H1 (cell line): ENCODE data around the gene PHC2. TPM values are rescaled to one million over a fixed set of nuclear protein-coding genes. Genes with fewer than 3 reads are reported as not detected.

ENCODE experiments used
- CTCF ChIA-PET: fragments of 300-600 bp; sonication (Branson Sonifier 250); formaldehyde crosslinking; loops from one replicate; lab custom pipeline; 2021; ENCODE audit not compliant: partially characterized antibody; lab: Charles Lee
- POLR2A ChIA-PET: fragments of 300-600 bp; sonication (Branson Sonifier 250); formaldehyde crosslinking; loops from one replicate; lab custom pipeline; 2021; ENCODE audit warnings: inconsistent platforms; ENCODE audit not compliant: partially characterized antibody; lab: Charles Lee
- DNase-seq, 2 experiments: peaks; one replicate each; pipeline versions ENCODE4 v3.0.0 to v3.0.0-alpha.2; 2010 to 2022; ENCODE audit warnings: low spot score in 2 of 2, low read depth in 1 of 2, mixed read lengths in 1 of 2
- FAIRE-seq: peaks from 2 replicates; lab custom pipeline; 2011; peaks lifted over from hg19 to GRCh38; lab: Jason Lieb, UNC
- H2AFZ ChIP-seq: 2 replicates; pipeline ENCODE4 v1.8.1; 2012; ENCODE audit warnings: low read length, inconsistent platforms
- H2AK5ac ChIP-seq: 2 replicates; pipeline ENCODE4 v1.6.1; 2013; ENCODE audit warnings: low read depth, low read length
- H2BK120ac ChIP-seq: replicated peaks from 2 replicates; pipeline ENCODE3; 2013; ENCODE audit warnings: low read depth, low read length, inconsistent platforms
- H2BK12ac ChIP-seq: 2 replicates; pipeline ENCODE4 v1.6.1; 2013; ENCODE audit warnings: low read depth, low read length
- H2BK15ac ChIP-seq: 2 replicates; pipeline ENCODE4 v1.6.1; 2013; ENCODE audit warnings: low read length
- H2BK20ac ChIP-seq: 2 replicates; pipeline ENCODE4 v1.6.1; 2013; ENCODE audit warnings: low read length
- H2BK5ac ChIP-seq: 2 replicates; pipeline ENCODE4 v1.6.1; 2013; ENCODE audit warnings: low read depth, low read length
- H3K14ac ChIP-seq: 2 replicates; pipeline ENCODE4 v1.6.1; 2013; ENCODE audit warnings: inconsistent platforms; ENCODE audit not compliant: insufficient read length
- H3K18ac ChIP-seq: 2 replicates; pipeline ENCODE4 v1.6.1; 2013; ENCODE audit warnings: low read length; ENCODE audit errors: extremely low read depth
- H3K23ac ChIP-seq: 2 replicates; pipeline ENCODE4 v1.6.1; 2013; ENCODE audit warnings: inconsistent platforms; ENCODE audit not compliant: insufficient read length
- H3K23me2 ChIP-seq: 2 replicates; pipeline ENCODE4 v1.6.1; 2013; ENCODE audit warnings: low read depth, low read length
- H3K27ac ChIP-seq: 2 replicates; pipeline ENCODE4 v1.6.1; 2011; ENCODE audit warnings: low read depth, low read length, inconsistent platforms
- H3K27me3 ChIP-seq, 4 experiments: replicated peaks in 1 of 4; 1 replicate in 1 of 4; 2 replicates in 3 of 4; pipeline versions ENCODE4 v1.6.1 to v1.8.1; 2011 to 2013; ENCODE audit warnings: low read length in 3 of 4, mild to moderate bottlenecking in 3 of 4, inconsistent platforms in 2 of 4, mixed read lengths in 2 of 4, moderate library complexity in 1 of 4; ENCODE audit not compliant: control insufficient read depth in 3 of 4, insufficient read depth in 3 of 4; ENCODE audit errors: extremely low read depth in 1 of 4
- H3K36me3 ChIP-seq, 4 experiments: 2 replicates each; pipeline versions ENCODE4 v1.6.1 to v1.8.1; 2011 to 2013; ENCODE audit warnings: mild to moderate bottlenecking in 4 of 4, low read length in 3 of 4, moderate library complexity in 2 of 4, control low read depth in 1 of 4, inconsistent platforms in 1 of 4; ENCODE audit not compliant: insufficient read depth in 4 of 4, control insufficient read depth in 2 of 4
- H3K4ac ChIP-seq: replicated peaks from 2 replicates; pipeline ENCODE3; 2013; ENCODE audit warnings: low read length, low read depth, mixed read lengths, inconsistent platforms; ENCODE audit not compliant: insufficient read length
- H3K4me1 ChIP-seq, 4 experiments: replicated peaks in 1 of 4; 1 replicate in 1 of 4; 2 replicates in 3 of 4; pipeline versions ENCODE4 v1.6.1 to v1.8.1; 2011 to 2013; ENCODE audit warnings: low read length in 3 of 4, inconsistent platforms in 2 of 4, mixed read lengths in 1 of 4; ENCODE audit not compliant: insufficient read depth in 4 of 4, control insufficient read depth in 3 of 4
- H3K4me2 ChIP-seq, 2 experiments: 2 replicates each; pipeline versions ENCODE4 v1.6.1 to v1.8.1; 2011 to 2013; ENCODE audit warnings: low read depth in 2 of 2, low read length in 2 of 2, control low read depth in 1 of 2, inconsistent platforms in 1 of 2, mild to moderate bottlenecking in 1 of 2; ENCODE audit not compliant: insufficient read depth in 1 of 2
- H3K4me3 ChIP-seq, 4 experiments: fragments of 200-600, 300-600 bp in 1 of 4; sonication (generic), shearing (Covaris generic), sonication (Bioruptor Twin) in 1 of 4; 2 replicates each; pipeline versions ENCODE4 v1.5.1 to v1.8.1; 2011 to 2016; ENCODE audit warnings: low read length in 4 of 4, low read depth in 3 of 4, control low read depth in 2 of 4, inconsistent platforms in 2 of 4, mild to moderate bottlenecking in 2 of 4, mixed read lengths in 1 of 4, moderate library complexity in 1 of 4; ENCODE audit not compliant: insufficient read depth in 2 of 4; ENCODE audit errors: extremely low read depth in 1 of 4
- H3K56ac ChIP-seq: replicated peaks from 2 replicates; pipeline ENCODE3; 2013; ENCODE audit warnings: low read depth, mild to moderate bottlenecking, mixed read lengths, low read length, inconsistent platforms; ENCODE audit not compliant: insufficient read length
- H3K79me1 ChIP-seq: 2 replicates; pipeline ENCODE4 v1.6.1; 2013; ENCODE audit warnings: low read depth, low read length, control low read depth
- H3K79me2 ChIP-seq, 2 experiments: 2 replicates each; pipeline versions ENCODE4 v1.6.1 to v1.8.1; 2012 to 2013; ENCODE audit warnings: low read length in 2 of 2, mild to moderate bottlenecking in 2 of 2, inconsistent platforms in 1 of 2; ENCODE audit not compliant: insufficient read depth in 2 of 2, control insufficient read depth in 1 of 2
- H3K9ac ChIP-seq, 4 experiments: replicated peaks in 1 of 4; 1 replicate in 1 of 4; 2 replicates in 3 of 4; pipeline versions ENCODE4 v1.6.1 to v1.8.1; 2011 to 2013; ENCODE audit warnings: low read depth in 3 of 4, low read length in 3 of 4, control low read depth in 2 of 4, mild to moderate bottlenecking in 2 of 4, moderate library complexity in 2 of 4, inconsistent platforms in 1 of 4; ENCODE audit errors: extremely low read depth in 1 of 4
- H3K9me3 ChIP-seq, 2 experiments: 2 replicates each; pipeline versions ENCODE4 v1.6.1 to v1.8.1; 2012 to 2013; ENCODE audit warnings: mild to moderate bottlenecking in 2 of 2, moderate library complexity in 2 of 2, control low read depth in 1 of 2, inconsistent platforms in 1 of 2, low read depth in 1 of 2, low read length in 1 of 2, mixed read lengths in 1 of 2; ENCODE audit not compliant: insufficient read depth in 2 of 2
- H4K20me1 ChIP-seq, 2 experiments: replicated peaks in 1 of 2; 2 replicates each; pipeline versions ENCODE3 to v1.8.1; 2011 to 2013; ENCODE audit warnings: inconsistent platforms in 2 of 2, low read length in 2 of 2, mild to moderate bottlenecking in 1 of 2; ENCODE audit not compliant: insufficient read depth in 2 of 2, control insufficient read depth in 1 of 2
- H4K5ac ChIP-seq: 2 replicates; pipeline ENCODE4 v1.6.1; 2013; ENCODE audit warnings: low read length, low read depth, mixed read lengths, inconsistent platforms; ENCODE audit not compliant: insufficient read length
- H4K8ac ChIP-seq: 2 replicates; pipeline ENCODE4 v1.8.0; 2013; ENCODE audit warnings: mild to moderate bottlenecking, moderate library complexity, low read length, inconsistent platforms; ENCODE audit not compliant: insufficient read depth; ENCODE audit errors: extremely low read depth
- H4K91ac ChIP-seq: replicated peaks from 2 replicates; pipeline ENCODE3; 2013; ENCODE audit warnings: low read length, mixed read lengths, inconsistent platforms; ENCODE audit not compliant: insufficient read length
- ASH2L ChIP-seq: fragments of 200-600, 300-600 bp; sonication (generic); IDR thresholded peaks from one replicate; pipeline ENCODE4 v1.7.1; 2017; ENCODE audit warnings: low read length
- BACH1 ChIP-seq: IDR thresholded peaks from 2 replicates; pipeline ENCODE4 v1.6.1; 2012; ENCODE audit warnings: low read length, improper control_type of control experiment
- CBX5 ChIP-seq: fragments of 300-800, 300-1000 bp; sonication (generic); IDR thresholded peaks from 2 replicates; pipeline ENCODE4 v1.7.1; 2016; ENCODE audit warnings: antibody characterized with exemption, low read length, low read depth
- CREB1 ChIP-seq: IDR thresholded peaks from 2 replicates; pipeline ENCODE4 v1.6.1; 2012; ENCODE audit warnings: inconsistent platforms
- FOSL1 ChIP-seq: IDR thresholded peaks from 2 replicates; pipeline ENCODE4 v1.6.1; 2011; ENCODE audit warnings: mild to moderate bottlenecking, low read depth, low read length, moderate library complexity; ENCODE audit not compliant: insufficient read depth
- GTF2F1 ChIP-seq: IDR thresholded peaks from 2 replicates; pipeline ENCODE4 v1.6.1; 2012; ENCODE audit warnings: low read depth, low read length, improper control_type of control experiment, borderline replicate concordance
- KDM1A ChIP-seq: fragments of 200-600, 300-600 bp; sonication (generic); IDR thresholded peaks from 2 replicates; pipeline ENCODE4 v1.7.1; 2016; ENCODE audit warnings: mild to moderate bottlenecking, low read length, borderline replicate concordance
- PHF8 ChIP-seq: fragments of 200-600 bp; sonication (generic); conservative IDR thresholded peaks from 2 replicates; pipeline ENCODE4 v1.7.1; 2012; ENCODE audit warnings: low read depth, mild to moderate bottlenecking, inconsistent platforms, low read length, moderate library complexity
- POU5F1 ChIP-seq: IDR thresholded peaks from 2 replicates; pipeline ENCODE4 v1.6.1; 2011; ENCODE audit warnings: low read depth, mild to moderate bottlenecking, low read length, moderate library complexity
- RAD21 ChIP-seq, 2 experiments: IDR thresholded peaks in 1 of 2; conservative IDR thresholded peaks in 1 of 2; 2 replicates each; pipeline ENCODE4 v1.6.1; 2011; ENCODE audit warnings: low read depth in 2 of 2, low read length in 2 of 2, improper control_type of control experiment in 1 of 2, inconsistent platforms in 1 of 2, mild to moderate bottlenecking in 1 of 2, moderate library complexity in 1 of 2
- SIRT6 ChIP-seq: IDR thresholded peaks from one replicate; pipeline ENCODE4 v1.7.1; 2012; ENCODE audit warnings: low read length, inconsistent platforms
- SIX5 ChIP-seq: IDR thresholded peaks from 2 replicates; pipeline ENCODE4 v1.6.1; 2011; ENCODE audit warnings: mild to moderate bottlenecking, low read depth, low read length
- SP1 ChIP-seq: IDR thresholded peaks from 2 replicates; pipeline ENCODE4 v1.6.1; 2011; ENCODE audit warnings: low read depth, low read length
- SP2 ChIP-seq: IDR thresholded peaks from 2 replicates; pipeline ENCODE4 v1.6.1; 2012; ENCODE audit warnings: mild to moderate bottlenecking, low read length, inconsistent platforms
- SRF ChIP-seq: IDR thresholded peaks from 2 replicates; pipeline ENCODE4 v1.6.1; 2011; ENCODE audit warnings: mild to moderate bottlenecking, low read depth, low read length, moderate library complexity
- ZNF274 ChIP-seq: IDR thresholded peaks from 2 replicates; pipeline ENCODE4 v1.7.0; 2012; ENCODE audit warnings: low read length, borderline replicate concordance; ENCODE audit errors: extremely low read depth
- WGBS, 2 experiments: shearing (Covaris generic) in 1 of 2; methylation state at CpG; one replicate each; pipeline versions ENCODE4 v1.1.6 to v1.1.7; 2013 to 2015; ENCODE audit warnings: low lambda C conversion rate in 2 of 2, mixed read lengths in 2 of 2, inconsistent platforms in 1 of 2, low coverage in 1 of 2, missing lambda C conversion rate in 1 of 2; ENCODE audit not compliant: insufficient replicate concordance in 2 of 2, insufficient coverage in 1 of 2, insufficient read length in 1 of 2; ENCODE audit errors: extremely low coverage in 1 of 2, missing lambda C conversion rate in 1 of 2; 5-methylcytosine and 5-hydroxymethylcytosine counted together
- polyA plus RNA-seq, 7 experiments: library from polyadenylated mRNA; depleted of rRNA in 3 of 7; stranded (reverse) in 5 of 7; unstranded in 2 of 7; fragments of >200 nt in 5 of 7; fragments of 200-250 nt in 2 of 7; gene quantifications; 1 replicate in 5 of 7; 2 replicates in 1 of 7; 4 replicates in 1 of 7; pipeline versions ENCODE4 v1.2.1 to v1.2.3, GENCODE V29; 2011 to 2013; ENCODE audit warnings: missing spikeins in 2 of 7, mixed read lengths in 2 of 7
- total RNA-seq: library from RNA; stranded (reverse); fragmentation: NEBNext Ultra II Directional; extraction: Animal tissue kit (Norgen Biotek cat#: 25700); gene quantifications from 2 replicates; pipeline ENCODE4 v1.2.1, GENCODE V29; 2021

Gene PHC2
- total and polyA plus RNA-seq, 2 of the 8 experiments (the other 6 are each of a cell fraction or from before 2014, with no cell fraction given): 5.6 to 14.2 TPM

- ChIA-PET POLR2A (interaction anchor here (0.6 kb wide), 1 partner anchor 213 kb away, joined by 3 read pairs; no protein-coding TSS in a partner anchor), CTCF (interaction anchor here (0.9 kb wide), 1 partner anchor 63 kb away, joined by 3 read pairs; no protein-coding TSS in a partner anchor)
- no peak overlapping the region for H4K5ac ChIP-seq
- no peak overlapping the region for H3K9ac ChIP-seq
- no peak overlapping the region for H3K56ac ChIP-seq
- H3K27me3 ChIP-seq: no peaks in the 10 kb centered on the region
- H3K14ac ChIP-seq: no peak overlapping the region
- 87% methylated on average over 2 of the region's 2 CpGs; no CpG with 5 or more reads in 1 of the 2 experiments for WGBS, 2 experiments
- H3K27ac ChIP-seq: no peak overlapping the region
- H3K23ac ChIP-seq: no peak overlapping the region
- no peak overlapping the region for H2BK15ac ChIP-seq
- H4K91ac ChIP-seq: no peak overlapping the region
- no peak overlapping the region for H2BK12ac ChIP-seq
- H2BK120ac ChIP-seq: no peak overlapping the region
- H3K9me3 ChIP-seq: no peaks in the 10 kb centered on the region
- no peak for FAIRE-seq
- no peaks in the 10 kb centered on the region; a peak in 1 of 7 replicates for H3K4me1 ChIP-seq
- H3K4me2 ChIP-seq: no peak overlapping the region
- H3K4ac ChIP-seq: no peak overlapping the region
- H2BK20ac ChIP-seq: no peak overlapping the region
- no peak for DNase-seq
- no peaks in the 10 kb centered on the region for H3K79me1 ChIP-seq
- no peak overlapping the region for H3K18ac ChIP-seq
- H3K4me3 ChIP-seq: no peak overlapping the region
- no peak overlapping the region for H2BK5ac ChIP-seq
- no peaks in the 10 kb centered on the region for H3K36me3 ChIP-seq
- no peak overlapping the region for H2AFZ ChIP-seq
- H3K23me2 ChIP-seq: no peaks in the 10 kb centered on the region
- no peaks in the 10 kb centered on the region for H3K79me2 ChIP-seq
- H2AK5ac ChIP-seq: no peak overlapping the region
- H4K8ac ChIP-seq: no peak overlapping the region
- no peaks in the 10 kb centered on the region for H4K20me1 ChIP-seq
- TF ChIP-seq GTF2F1: no peak
- TF ChIP-seq ASH2L: no peak
- no peak for TF ChIP-seq CBX5
- TF ChIP-seq SIX5: no peak
- TF ChIP-seq SIRT6: no peak
- TF ChIP-seq PHF8: no peak
- no peak for TF ChIP-seq RAD21 (IDR thresholded peaks at IDR 0.05 in 1 of 2, conservative IDR thresholded peaks at IDR 0.05 in 1 of 2; ENCODE audit: low read depth in 2 of 2, low read length in 2 of 2)
- TF ChIP-seq POU5F1: no peak
- TF ChIP-seq SP1: no peak
- no peak for TF ChIP-seq CREB1
- no peak for TF ChIP-seq SRF
- TF ChIP-seq KDM1A: no peak
- TF ChIP-seq FOSL1: no peak
- no peak for TF ChIP-seq ZNF274
- no peak for TF ChIP-seq SP2
- TF ChIP-seq BACH1: no peak
Observed at GRCh38 chr1:33408093-33408436, 22.8 kb downstream of the PHC2 start.
